HG03108 (cell line): ENCODE results near the gene ZNF805.
"Not testable (repeated sequence)": the region's sequence is repeated elsewhere in the genome, so short reads cannot be mapped to it uniquely, and the experiment has no call there.

ENCODE experiments used
- ATAC-seq: cut with Tn5 transposase; IDR thresholded peaks from one replicate; pipeline ENCODE4 v1.9.1; 2021; ENCODE audit warnings: moderate library complexity; ENCODE audit not compliant: unreplicated experiment

The ZNF805 gene

GRCh38 chr19:57240311-57241090, at the start of gene ZNF805:
Gene ZNF805 (plus strand): TSS chr19:57240632. CDS start chr19:57240892, 260 bp downstream.
- ATAC-seq: peak; percentile 88

GRCh38 chr19:57191141-57192076, 49.0 kb upstream of the ZNF805 start, which contains the start of gene ZNF264:
Gene ZNF264 (plus strand): TSS chr19:57191500. CDS start chr19:57191914, 414 bp downstream.
- ATAC-seq: peak; percentile 95

- no peak for ATAC-seq
Observed at GRCh38 chr19:57192077-57192420, 48.4 kb upstream of the ZNF805 start.

- no peak for ATAC-seq
Observed at GRCh38 chr19:57192993-57193392, 47.4 kb upstream of the ZNF805 start.

- not testable (repeated sequence) for ATAC-seq
Observed at GRCh38 chr19:57197874-57198273, 42.6 kb upstream of the ZNF805 start.

GRCh38 chr19:57202160-57202559, 38.3 kb upstream of the ZNF805 start:
- no peak for ATAC-seq

- ATAC-seq: no peak
Observed at GRCh38 chr19:57210381-57210780, 30.1 kb upstream of the ZNF805 start.

- ATAC-seq: no peak
Observed at GRCh38 chr19:57212109-57212508, 28.3 kb upstream of the ZNF805 start.

- ATAC-seq: no peak
Observed at GRCh38 chr19:57227502-57227901, 12.9 kb upstream of the ZNF805 start.

- no peak for ATAC-seq
Observed at GRCh38 chr19:57231686-57232085, 8.7 kb upstream of the ZNF805 start.

- ATAC-seq: no peak
Observed at GRCh38 chr19:57233207-57233606, 7.2 kb upstream of the ZNF805 start.

GRCh38 chr19:57239982-57240310, 486 bp upstream of the ZNF805 start:
- peak; percentile 3 for ATAC-seq

GRCh38 chr19:57241176-57241575, 744 bp downstream of the ZNF805 start:
- ATAC-seq: no peak

GRCh38 chr19:57242821-57243220, 2.4 kb downstream of the ZNF805 start:
- no peak for ATAC-seq

GRCh38 chr19:57244513-57244912, 4.1 kb downstream of the ZNF805 start:
- ATAC-seq: no peak

GRCh38 chr19:57245066-57245465, 4.6 kb downstream of the ZNF805 start:
- ATAC-seq: no peak

- no peak for ATAC-seq
Observed at GRCh38 chr19:57245959-57246358, 5.5 kb downstream of the ZNF805 start.

GRCh38 chr19:57248646-57249045, 8.2 kb downstream of the ZNF805 start:
- ATAC-seq: no peak

GRCh38 chr19:57249329-57249728, 8.9 kb downstream of the ZNF805 start:
- ATAC-seq: no peak

- not testable (repeated sequence) for ATAC-seq
Observed at GRCh38 chr19:57253767-57254166, 13.3 kb downstream of the ZNF805 start.

GRCh38 chr19:57262044-57262443, 21.6 kb downstream of the ZNF805 start:
- ATAC-seq: no peak

GRCh38 chr19:57263244-57263741, 22.9 kb downstream of the ZNF805 start:
- no peak for ATAC-seq
